SK-N-SH (cell line): ENCODE results near the gene CRISPLD2. TPM values are rescaled to one million over a fixed set of nuclear protein-coding genes. Genes with fewer than 3 reads are reported as not detected.

Experiments used
- CTCF ChIA-PET: fragments of 300-600, 350-600 bp; formaldehyde crosslinking; extraction: SDS; loops from one replicate; lab custom pipeline; 2021; lab: Yijun Ruan, JAX
- POLR2A ChIA-PET: fragments of 350-600 bp; sonication (Branson Sonifier 250); formaldehyde crosslinking; extraction: SDS; loops from one replicate; lab custom pipeline; 2020; ENCODE audit warnings: antibody characterized with exemption, inconsistent platforms; lab: Yijun Ruan, JAX
- DNase-seq: peaks from one replicate; pipeline ENCODE4 v3.0.0; 2012
- H2AFZ ChIP-seq: fragments of 200-600 bp; sonication (generic); 2 replicates; pipeline ENCODE4 v1.8.1; 2016; ENCODE audit warnings: antibody characterized with exemption, mild to moderate bottlenecking, low read depth
- H3F3A ChIP-seq: fragments of 200-600 bp; sonication (generic); replicated peaks from 2 replicates; pipeline ENCODE3; 2016; ENCODE audit warnings: antibody characterized with exemption, mild to moderate bottlenecking; ENCODE audit not compliant: insufficient read depth
- H3K27ac ChIP-seq, 2 experiments: fragments of 200-500 bp in 1 of 2; fragments of 200-600 bp in 1 of 2; sonication (Bioruptor generic) in 1 of 2; sonication (generic), shearing (Covaris generic) in 1 of 2; 2 replicates each; pipeline versions ENCODE4 v1.5.1 to v1.6.1; 2014 to 2016; ENCODE audit warnings: low read depth in 2 of 2, inconsistent platforms in 1 of 2, low read length in 1 of 2, mild to moderate bottlenecking in 1 of 2, mixed read lengths in 1 of 2
- H3K27me3 ChIP-seq: fragments of 200-600 bp; sonication (generic), shearing (Covaris generic); 2 replicates; pipeline ENCODE4 v1.6.1; 2016; ENCODE audit warnings: mixed run types; ENCODE audit not compliant: insufficient read depth
- H3K36me3 ChIP-seq, 2 experiments: fragments of 200-500 bp in 1 of 2; fragments of 200-600 bp in 1 of 2; sonication (Bioruptor generic) in 1 of 2; sonication (generic) in 1 of 2; replicated peaks in 1 of 2; 2 replicates each; pipeline versions ENCODE3 to v1.5.1; 2014 to 2016; ENCODE audit warnings: low read length in 1 of 2, mild to moderate bottlenecking in 1 of 2; ENCODE audit not compliant: insufficient read depth in 2 of 2, control insufficient read depth in 1 of 2
- H3K4me1 ChIP-seq, 2 experiments: fragments of 200-500 bp in 1 of 2; fragments of 200-600 bp in 1 of 2; sonication (Bioruptor generic) in 1 of 2; sonication (generic), shearing (Covaris generic) in 1 of 2; 2 replicates each; pipeline versions ENCODE4 v1.5.1 to v1.6.1; 2014 to 2016; ENCODE audit warnings: low read depth in 1 of 2, low read length in 1 of 2, mixed run types in 1 of 2; ENCODE audit not compliant: insufficient read depth in 2 of 2, control insufficient read depth in 1 of 2
- H3K4me2 ChIP-seq: fragments of 200-600 bp; sonication (generic), shearing (Covaris generic); 2 replicates; pipeline ENCODE4 v1.6.1; 2017; ENCODE audit warnings: mixed run types
- H3K4me3 ChIP-seq, 2 experiments: fragments of 200-500 bp in 1 of 2; fragments of 200-600 bp in 1 of 2; sonication (Bioruptor generic) in 1 of 2; sonication (generic), shearing (Covaris generic) in 1 of 2; 2 replicates each; pipeline versions ENCODE4 v1.5.1 to v1.8.1; 2014 to 2016; ENCODE audit warnings: low read depth in 2 of 2, inconsistent platforms in 1 of 2, low read length in 1 of 2, mild to moderate bottlenecking in 1 of 2, mixed read lengths in 1 of 2, moderate library complexity in 1 of 2
- H3K79me2 ChIP-seq: fragments of 200-600 bp; sonication (generic); 2 replicates; pipeline ENCODE4 v1.8.1; 2017; ENCODE audit warnings: mild to moderate bottlenecking; ENCODE audit not compliant: insufficient read depth
- H3K9ac ChIP-seq: fragments of 200-600 bp; sonication (generic); 2 replicates; pipeline ENCODE4 v1.6.1; 2017; ENCODE audit warnings: mixed run types
- H3K9me2 ChIP-seq: fragments of 200-600 bp; sonication (generic); 2 replicates; pipeline ENCODE4 v1.6.1; 2017; ENCODE audit warnings: mixed run types
- H3K9me3 ChIP-seq: fragments of 200-600 bp; sonication (generic); 2 replicates; pipeline ENCODE4 v1.6.1; 2017; ENCODE audit warnings: mixed run types, mild to moderate bottlenecking, moderate library complexity
- H4K20me1 ChIP-seq: fragments of 200-600 bp; sonication (generic); 2 replicates; pipeline ENCODE4 v1.6.1; 2017; ENCODE audit warnings: mild to moderate bottlenecking, mixed run types; ENCODE audit not compliant: insufficient read depth
- CHD2 ChIP-seq: fragments of 150-350 bp; IDR thresholded peaks from 2 replicates; pipeline ENCODE4 v1.6.1; 2018; ENCODE audit warnings: low read length; ENCODE audit not compliant: partially characterized antibody
- EZH2phosphoT487 ChIP-seq: fragments of 200-600 bp; sonication (generic); IDR thresholded peaks from 2 replicates; pipeline ENCODE4 v1.6.1; 2017; ENCODE audit warnings: low read depth, mixed run types, mild to moderate bottlenecking, antibody characterized with exemption, moderate library complexity, borderline replicate concordance
- FOSL2 ChIP-seq: IDR thresholded peaks from 2 replicates; pipeline ENCODE4 v1.4.0; 2012; ENCODE audit warnings: low read depth, mild to moderate bottlenecking, moderate library complexity, borderline replicate concordance
- FOXM1 ChIP-seq: IDR thresholded peaks from 2 replicates; pipeline ENCODE4 v1.4.0; 2012; ENCODE audit warnings: low read depth, mild to moderate bottlenecking
- JUND ChIP-seq: IDR thresholded peaks from 2 replicates; pipeline ENCODE4 v1.4.0; 2012
- NFIC ChIP-seq: IDR thresholded peaks from 2 replicates; pipeline ENCODE4 v1.4.0; 2012; ENCODE audit warnings: borderline replicate concordance
- REST ChIP-seq: IDR thresholded peaks from 2 replicates; pipeline ENCODE4 v1.6.1; 2012; ENCODE audit warnings: mild to moderate bottlenecking, low read depth, low read length, moderate library complexity
- SIN3A ChIP-seq: IDR thresholded peaks from 2 replicates; pipeline ENCODE4 v1.6.1; 2012; ENCODE audit warnings: low read depth, mild to moderate bottlenecking, low read length, moderate library complexity, borderline replicate concordance
- TEAD4 ChIP-seq: IDR thresholded peaks from 2 replicates; pipeline ENCODE4 v1.4.0; 2012; ENCODE audit warnings: mild to moderate bottlenecking, borderline replicate concordance; ENCODE audit not compliant: insufficient read depth
- USF1 ChIP-seq: IDR thresholded peaks from 2 replicates; pipeline ENCODE4 v1.4.0; 2012; ENCODE audit warnings: low read depth, borderline replicate concordance
- WGBS: methylation state at CpG from one replicate; pipeline ENCODE4 v1.1.6; 2017; ENCODE audit warnings: low lambda C conversion rate; 5-methylcytosine and 5-hydroxymethylcytosine counted together
- polyA plus RNA-seq, 3 experiments: library from polyadenylated mRNA; depleted of rRNA; stranded (reverse); fragments of >200 nt; gene quantifications; 2 replicates each; pipeline ENCODE4 v1.2.3, GENCODE V29; 2012

CRISPLD2 gene
- polyA plus RNA-seq, 1 of the 3 experiments (the other 2 are of a cell fraction) = 6.3 TPM

GRCh38 chr16:84874983-84875382, 55.2 kb downstream of the CRISPLD2 start:
- Histone ChIP-seq H3K9ac (no peak overlapping the region), H3K9me3 (no peaks in the 10 kb centered on the region), H4K20me1 (no peaks in the 10 kb centered on the region), H2AFZ (no peak overlapping the region), H3K27me3 (no peaks in the 10 kb centered on the region), H3K9me2 (no peaks in the 10 kb centered on the region), H3K27ac (peak overlapping the region in 1 of 2 experiments; percentile 51; a peak in 2 of 4 replicates), H3K36me3 (no peaks in the 10 kb centered on the region), H3K4me2 (peak overlapping the region; percentile 53; the same call in 1 of the 2 replicates), H3K4me3 (no peak overlapping the region), H3K79me2 (no peaks in the 10 kb centered on the region), H3K4me1 (peaks cover 0 to 11% of the 10 kb centered on the region in 2 experiments; a peak in 2 of 4 replicates), H3F3A (peaks cover 6% of the 10 kb centered on the region)
- no peak for TF ChIP-seq EZH2phosphoT487
- TF ChIP-seq FOSL2 = no peak
- TF ChIP-seq FOXM1 = no peak
- no peak for TF ChIP-seq JUND
- TF ChIP-seq TEAD4 = no peak
- TF ChIP-seq REST = no peak
- CTCF ChIA-PET = interaction anchor here (0.9 to 2.6 kb wide), 4 partner anchors 10 to 77 kb away, joined by 3 to 7 read pairs (median 4); no protein-coding TSS in a partner anchor
- DNase-seq = no peak
- WGBS = 67% methylated on average over 3 of the region's 3 CpGs
- POLR2A ChIA-PET = no interaction called here

GRCh38 chr16:84875846-84876245, 56.1 kb downstream of the CRISPLD2 start:
- Histone ChIP-seq H4K20me1 (no peaks in the 10 kb centered on the region), H3K79me2 (no peaks in the 10 kb centered on the region), H3K36me3 (no peaks in the 10 kb centered on the region), H3K27ac (no peak overlapping the region), H3K4me1 (peaks cover 0 to 11% of the 10 kb centered on the region in 2 experiments; a peak in 2 of 4 replicates), H3K9me3 (no peaks in the 10 kb centered on the region), H3K9me2 (no peaks in the 10 kb centered on the region), H3K4me2 (no peak overlapping the region), H3K9ac (no peak overlapping the region), H3K27me3 (no peaks in the 10 kb centered on the region), H3F3A (peaks cover 6% of the 10 kb centered on the region), H3K4me3 (no peak overlapping the region), H2AFZ (no peak overlapping the region)
- POLR2A ChIA-PET = no interaction called here
- TF ChIP-seq SIN3A (no peak), CHD2 (no peak), USF1 (no peak), TEAD4 (no peak), REST (no peak), NFIC (no peak)
- CTCF ChIA-PET = interaction anchor here (2.6 kb wide), 1 partner anchor 76 kb away, joined by 7 read pairs; no protein-coding TSS in a partner anchor
- DNase-seq = no peak
- 90% methylated on average over 6 of the region's 6 CpGs for WGBS
